ENCODE results near the gene MAML3. TPM values are rescaled to one million over a fixed set of nuclear protein-coding genes. Genes with fewer than 3 reads are reported as not detected.

The MAML3 gene
- total and polyA plus RNA-seq, 2 of the 13 experiments (the other 11 are each of a cell fraction or from before 2014, with no cell fraction given) = 0.05 to 0.13 TPM

- TF ChIP-seq, protein P1, sequence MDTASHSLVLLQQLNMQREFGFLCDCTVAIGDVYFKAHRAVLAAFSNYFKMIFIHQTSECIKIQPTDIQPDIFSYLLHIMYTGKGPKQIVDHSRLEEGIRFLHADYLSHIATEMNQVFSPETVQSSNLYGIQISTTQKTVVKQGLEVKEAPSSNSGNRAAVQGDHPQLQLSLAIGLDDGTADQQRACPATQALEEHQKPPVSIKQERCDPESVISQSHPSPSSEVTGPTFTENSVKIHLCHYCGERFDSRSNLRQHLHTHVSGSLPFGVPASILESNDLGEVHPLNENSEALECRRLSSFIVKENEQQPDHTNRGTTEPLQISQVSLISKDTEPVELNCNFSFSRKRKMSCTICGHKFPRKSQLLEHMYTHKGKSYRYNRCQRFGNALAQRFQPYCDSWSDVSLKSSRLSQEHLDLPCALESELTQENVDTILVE (CRISPR knock-in tag; IDR thresholded peaks at IDR 0.05) = no peak
Measured at GRCh38 chr4:139767585-139767984, 386.4 kb downstream of the MAML3 start (continued).

DNA sequence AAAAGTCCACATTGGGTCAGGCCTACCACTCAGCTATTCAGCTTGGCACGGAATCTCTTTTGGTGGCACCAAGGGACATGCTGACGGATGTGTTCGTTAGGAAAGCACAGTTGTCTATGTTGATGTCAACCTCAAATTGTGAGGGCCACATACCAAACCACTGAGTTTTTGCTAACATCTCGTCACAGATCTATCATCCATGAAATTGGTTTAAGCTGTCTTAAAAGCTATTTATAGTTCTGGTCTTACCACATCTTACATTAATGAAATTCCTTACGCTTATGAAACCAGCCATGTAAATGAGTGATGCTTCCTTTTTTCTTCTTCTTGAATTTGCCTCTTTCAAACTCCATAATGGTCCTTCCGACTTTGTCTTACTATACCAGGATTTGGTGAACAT, 386.8 kb downstream of the MAML3 start:
- ATAC-seq = no peak
- in situ Hi-C loops (cut with HindIII; ENCODE audit: extremely low pct_ligation_motif_present, low pct_unique_long_range_greater_than_20kb) = no loop called here
- intact Hi-C loops (cut with micrococcal nuclease; ENCODE audit: unreplicated experiment) = no loop called here
- Histone ChIP-seq H3K4me2 (ENCODE audit: low read depth, low read length) (no peak overlapping the region), H3K27ac (ENCODE audit: extremely low read length, insufficient read depth, low read length) (no peak overlapping the region), H3K4me3 (replicated peaks in 1 of 3; ENCODE audit: insufficient read depth in 1 of 3, low read depth in 2 of 3, low read length in 3 of 3) (no peak overlapping the region), H3K9ac (ENCODE audit: insufficient read depth, low read depth, low read length) (no peak overlapping the region), H2AFZ (ENCODE audit: low read length) (no peak overlapping the region), H3K27me3 (ENCODE audit: control insufficient read depth in 1 of 2, insufficient read depth in 2 of 2, low read length in 2 of 2) (peaks cover 0 to 4% of the 10 kb centered on the region in 2 experiments; a peak in 2 of 5 replicates), H3K9me3 (ENCODE audit: low read length) (no peaks in the 10 kb centered on the region), H4K20me1 (ENCODE audit: insufficient read depth, low read length) (no peaks in the 10 kb centered on the region), H3K79me2 (ENCODE audit: insufficient read depth, low read length) (no peaks in the 10 kb centered on the region), H3K36me3 (replicated peaks in 1 of 2; ENCODE audit: control insufficient read depth in 1 of 2, insufficient read depth in 2 of 2, low read length in 2 of 2) (no peaks in the 10 kb centered on the region), H3K4me1 (ENCODE audit: insufficient read depth, low read length) (peaks cover 25% of the 10 kb centered on the region)
- POLR2A ChIA-PET = no interaction called here
- CTCF ChIA-PET (ENCODE audit: low intra/inter-chr PET ratio, low total read pairs) = no interaction called here
- 50% methylated on average over 5 of the region's 6 CpGs for WGBS (ENCODE audit: low lambda C conversion rate)
- no TSS peak for BruUV-seq (replicated peaks)
- FAIRE-seq = no peak
- DNase-seq (ENCODE audit: low spot score) = no peak
- TF ChIP-seq XBP1 (CRISPR knock-in tag; IDR thresholded peaks at IDR 0.05) (no peak), ZIK1 (CRISPR knock-in tag; IDR thresholded peaks at IDR 0.05; ENCODE audit: borderline replicate concordance, low read depth) (no peak), ATF7-NPFF (CRISPR knock-in tag; IDR thresholded peaks at IDR 0.05; ENCODE audit: low read depth) (no peak), DBP (CRISPR knock-in tag; IDR thresholded peaks at IDR 0.05; ENCODE audit: not compliant biosample characterization) (no peak), SP1 (IDR thresholded peaks at IDR 0.05) (no peak), SP1 (CRISPR knock-in tag; IDR thresholded peaks at IDR 0.05) (no peak), ZNF782 (CRISPR knock-in tag; IDR thresholded peaks at IDR 0.05; ENCODE audit: borderline replicate concordance) (no peak), ZNF768 (CRISPR knock-in tag; IDR thresholded peaks at IDR 0.05) (no peak), SSRP1 (CRISPR knock-in tag; IDR thresholded peaks at IDR 0.05) (no peak)
- TF ChIP-seq, protein P2, sequence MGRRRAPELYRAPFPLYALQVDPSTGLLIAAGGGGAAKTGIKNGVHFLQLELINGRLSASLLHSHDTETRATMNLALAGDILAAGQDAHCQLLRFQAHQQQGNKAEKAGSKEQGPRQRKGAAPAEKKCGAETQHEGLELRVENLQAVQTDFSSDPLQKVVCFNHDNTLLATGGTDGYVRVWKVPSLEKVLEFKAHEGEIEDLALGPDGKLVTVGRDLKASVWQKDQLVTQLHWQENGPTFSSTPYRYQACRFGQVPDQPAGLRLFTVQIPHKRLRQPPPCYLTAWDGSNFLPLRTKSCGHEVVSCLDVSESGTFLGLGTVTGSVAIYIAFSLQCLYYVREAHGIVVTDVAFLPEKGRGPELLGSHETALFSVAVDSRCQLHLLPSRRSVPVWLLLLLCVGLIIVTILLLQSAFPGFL (CRISPR knock-in tag; IDR thresholded peaks at IDR 0.05) = no peak
- TF ChIP-seq, protein P3, sequence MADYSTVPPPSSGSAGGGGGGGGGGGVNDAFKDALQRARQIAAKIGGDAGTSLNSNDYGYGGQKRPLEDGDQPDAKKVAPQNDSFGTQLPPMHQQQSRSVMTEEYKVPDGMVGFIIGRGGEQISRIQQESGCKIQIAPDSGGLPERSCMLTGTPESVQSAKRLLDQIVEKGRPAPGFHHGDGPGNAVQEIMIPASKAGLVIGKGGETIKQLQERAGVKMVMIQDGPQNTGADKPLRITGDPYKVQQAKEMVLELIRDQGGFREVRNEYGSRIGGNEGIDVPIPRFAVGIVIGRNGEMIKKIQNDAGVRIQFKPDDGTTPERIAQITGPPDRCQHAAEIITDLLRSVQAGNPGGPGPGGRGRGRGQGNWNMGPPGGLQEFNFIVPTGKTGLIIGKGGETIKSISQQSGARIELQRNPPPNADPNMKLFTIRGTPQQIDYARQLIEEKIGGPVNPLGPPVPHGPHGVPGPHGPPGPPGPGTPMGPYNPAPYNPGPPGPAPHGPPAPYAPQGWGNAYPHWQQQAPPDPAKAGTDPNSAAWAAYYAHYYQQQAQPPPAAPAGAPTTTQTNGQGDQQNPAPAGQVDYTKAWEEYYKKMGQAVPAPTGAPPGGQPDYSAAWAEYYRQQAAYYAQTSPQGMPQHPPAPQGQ (CRISPR knock-in tag; IDR thresholded peaks at IDR 0.05; ENCODE audit: borderline replicate concordance) = no peak

All from HepG2 (cell line).